PC-3 (cell line): Measurements from ENCODE around the gene LRRC37B. TPM values are rescaled to one million over a fixed set of nuclear protein-coding genes. Genes with fewer than 3 reads are reported as not detected.
"Not testable (repeated sequence)": the region's sequence is repeated elsewhere in the genome, so short reads cannot be mapped to it uniquely, and the experiment has no call there.

ENCODE experiments used
- ATAC-seq: fragments of 200-7000 bp; cut with Tn5 transposase; 2 replicates; pipeline ENCODE4 v1.9.1; 2020; ENCODE audit warnings: mild to moderate bottlenecking, moderate library complexity
- BruUV-seq: library from RNA; stranded (reverse); fragments of 400-500 nt; replicated peaks from 2 replicates; lab custom pipeline; 2021; lab: Mats Ljungman, UMichigan
- CTCF ChIA-PET: fragments of 300-600 bp; sonication (Branson Sonifier 250); formaldehyde crosslinking; loops from one replicate; lab custom pipeline; 2022; ENCODE audit warnings: antibody characterized with exemption; lab: Charles Lee
- POLR2A ChIA-PET: fragments of 300-600 bp; sonication (Branson Sonifier 250); formaldehyde crosslinking; loops from one replicate; lab custom pipeline; 2022; ENCODE audit warnings: antibody characterized with exemption; ENCODE audit not compliant: unreplicated experiment; lab: Charles Lee
- DNase-seq: peaks from one replicate; pipeline ENCODE4 v3.0.0-alpha.2; 2015
- H2AFZ ChIP-seq: fragments of 300-600 bp; sonication (generic); 2 replicates; pipeline ENCODE4 v1.6.0; 2016; ENCODE audit warnings: antibody characterized with exemption, low read length
- H3F3A ChIP-seq: fragments of 300-600 bp; sonication (generic); one replicate; pipeline ENCODE4 v1.6.0; 2017; ENCODE audit warnings: antibody characterized with exemption, low read length, control low read depth, mild to moderate bottlenecking; ENCODE audit not compliant: unreplicated experiment
- H3K27ac ChIP-seq: fragments of 300-600 bp; sonication (generic); 2 replicates; pipeline ENCODE4 v1.5.1; 2016; ENCODE audit warnings: mild to moderate bottlenecking, low read length
- H3K27me3 ChIP-seq: fragments of 300-600 bp; sonication (generic); 2 replicates; pipeline ENCODE4 v1.6.1; 2016; ENCODE audit warnings: low read length, mixed read lengths
- H3K36me3 ChIP-seq: fragments of 300-600 bp; sonication (generic); 2 replicates; pipeline ENCODE4 v1.6.1; 2016; ENCODE audit warnings: low read depth, mixed run types, low read length, mixed read lengths
- H3K4me1 ChIP-seq: fragments of 300-600 bp; sonication (generic); 2 replicates; pipeline ENCODE4 v1.5.1; 2016; ENCODE audit warnings: low read length; ENCODE audit not compliant: insufficient read depth
- H3K4me2 ChIP-seq: fragments of 300-600 bp; sonication (generic); 2 replicates; pipeline ENCODE4 v1.6.0; 2016; ENCODE audit warnings: low read length
- H3K4me3 ChIP-seq: fragments of 300-600 bp; sonication (generic); 2 replicates; pipeline ENCODE4 v1.5.1; 2016; ENCODE audit warnings: mild to moderate bottlenecking, low read length, mixed read lengths
- H3K79me2 ChIP-seq: fragments of 300-600 bp; sonication (generic); 2 replicates; pipeline ENCODE4 v1.6.1; 2017; ENCODE audit warnings: low read length, mixed read lengths
- H3K9ac ChIP-seq: fragments of 300-600 bp; sonication (generic); 2 replicates; pipeline ENCODE4 v1.6.0; 2016; ENCODE audit warnings: mild to moderate bottlenecking, low read length
- H3K9me2 ChIP-seq: fragments of 300-600 bp; sonication (generic); replicated peaks from 2 replicates; pipeline ENCODE4 v1.6.1; 2016; ENCODE audit warnings: mixed run types, low read length, mixed read lengths
- H3K9me3 ChIP-seq: fragments of 300-600 bp; sonication (generic); 2 replicates; pipeline ENCODE4 v1.6.1; 2016; ENCODE audit warnings: low read length, mixed read lengths
- H4K20me1 ChIP-seq: fragments of 300-600 bp; sonication (generic); 2 replicates; pipeline ENCODE4 v1.6.1; 2016; ENCODE audit warnings: low read length, mixed read lengths
- intact Hi-C: fragments of 100-400 bp; cut with micrococcal nuclease; formaldehyde crosslinking; loops from 2 replicates; pipeline ENCODE4 v1.9.0; 2023
- total RNA-seq: library from RNA; depleted of rRNA; stranded (reverse); fragments of >200 nt; gene quantifications from 2 replicates; pipeline ENCODE4 v1.2.3, GENCODE V29; 2014

The LRRC37B gene
- total RNA-seq, 1 experiment from 2014 or later: 7.4 TPM

GRCh38 chr17:32079753-32080152 is 72.6 kb downstream of the LRRC37B start:
- POLR2A ChIA-PET, H3K36me3 ChIP-seq, H3K79me2 ChIP-seq, H3K27me3 ChIP-seq, H3F3A ChIP-seq, ATAC-seq, CTCF ChIA-PET, H2AFZ ChIP-seq, H3K9ac ChIP-seq, H3K9me2 ChIP-seq, H3K4me3 ChIP-seq, BruUV-seq, H3K4me1 ChIP-seq, H3K27ac ChIP-seq, H3K9me3 ChIP-seq, H3K4me2 ChIP-seq, H4K20me1 ChIP-seq, intact Hi-C loops, DNase-seq: not testable (repeated sequence)

DNA sequence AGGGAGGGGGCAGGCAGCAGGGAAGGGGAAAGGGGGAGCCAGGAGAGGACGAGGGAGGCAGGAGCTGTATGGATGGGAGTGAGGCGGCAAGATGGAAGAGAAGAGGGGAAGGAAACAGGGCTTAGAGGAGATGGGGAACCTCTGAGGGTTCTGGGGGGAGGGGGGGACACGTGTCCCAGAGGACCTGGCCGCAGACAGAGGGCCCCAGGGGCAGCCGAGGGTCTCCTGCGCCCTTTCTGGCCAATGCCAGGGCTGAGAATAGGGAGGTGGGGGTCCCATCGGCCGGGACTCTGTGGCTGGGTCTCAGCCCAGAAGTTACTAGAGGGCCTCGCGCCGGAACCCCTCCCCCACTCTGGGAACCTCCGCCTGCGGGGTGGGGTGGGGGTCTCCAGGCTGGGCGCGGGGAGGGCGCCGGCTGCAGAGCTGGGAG is 76.4 kb downstream of the LRRC37B start:
- H3K4me1 ChIP-seq, H3K27ac ChIP-seq, CTCF ChIA-PET, intact Hi-C loops, POLR2A ChIA-PET, H4K20me1 ChIP-seq, H3K9me2 ChIP-seq, DNase-seq, H3K27me3 ChIP-seq, H3K36me3 ChIP-seq, H3F3A ChIP-seq, H3K79me2 ChIP-seq, H3K9me3 ChIP-seq, BruUV-seq: not testable (repeated sequence)
- peak overlapping the region; percentile 67 for H3K4me2 ChIP-seq
- H3K4me3 ChIP-seq: peak overlapping the region; percentile 57
- 0 out of 2 replicates have a peak overlapping the region, but pooled peaks have one; percentile 27 for H3K9ac ChIP-seq
- H2AFZ ChIP-seq: 0 out of 2 replicates have a peak overlapping the region, but pooled peaks have one; percentile 55
- peak; percentile 20 for ATAC-seq

DNA sequence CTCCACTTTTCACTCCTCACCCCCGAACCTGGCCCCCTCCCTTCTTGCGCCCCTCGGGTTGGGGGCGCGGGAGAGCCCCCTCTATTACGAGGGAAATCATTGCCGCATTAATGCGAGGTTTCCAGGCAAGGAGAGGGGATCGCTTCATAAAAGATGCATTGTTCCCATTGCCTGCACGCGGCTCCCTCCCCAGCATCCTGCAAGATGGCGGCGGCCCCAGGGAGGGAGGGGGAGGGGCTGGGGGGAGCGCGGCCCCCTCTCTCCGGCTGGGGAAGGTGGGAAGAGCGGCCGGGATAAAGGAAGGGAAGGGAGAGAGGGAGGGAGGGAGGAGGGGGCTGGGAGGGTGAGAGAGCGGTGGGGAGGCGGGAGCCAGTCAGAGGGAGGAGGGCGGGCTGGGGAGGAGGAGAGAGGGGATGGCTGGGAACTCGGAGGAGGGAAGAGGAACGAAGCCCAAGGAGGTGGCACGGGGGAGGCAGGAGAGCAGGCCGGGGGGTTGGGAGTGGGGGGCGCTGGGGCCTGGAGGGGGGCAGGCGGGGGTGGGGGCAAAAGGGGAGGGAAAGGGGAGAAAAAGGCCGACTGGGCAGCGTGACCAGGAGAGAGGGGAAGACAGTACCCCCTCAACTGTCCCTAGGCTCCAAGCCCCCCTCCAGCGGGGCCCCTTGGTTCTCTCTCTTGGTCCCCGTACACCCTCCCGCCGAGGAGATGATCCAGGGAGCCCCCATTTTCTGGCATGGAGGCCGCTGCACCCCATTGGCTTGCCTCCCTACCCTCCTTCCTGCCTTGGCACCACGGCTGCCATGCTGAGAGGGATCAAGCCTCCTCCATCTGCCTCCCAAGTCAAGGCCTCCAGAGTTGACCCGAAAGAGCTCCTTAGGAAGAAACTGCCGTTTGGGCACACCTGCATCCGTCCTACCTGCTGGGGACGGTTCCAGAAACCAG is 77.1 kb downstream of the LRRC37B start:
- 0 out of 2 replicates have a peak overlapping the region, but pooled peaks have one; percentile 27 for H3K9ac ChIP-seq
- H3K27ac ChIP-seq, H3K27me3 ChIP-seq, DNase-seq, H3K4me1 ChIP-seq, H3K79me2 ChIP-seq, BruUV-seq, H3K9me3 ChIP-seq, H3F3A ChIP-seq, intact Hi-C loops, H3K36me3 ChIP-seq, CTCF ChIA-PET, H4K20me1 ChIP-seq, H3K9me2 ChIP-seq, POLR2A ChIA-PET: not testable (repeated sequence)
- ATAC-seq: peak; percentile 54
- 0 out of 2 replicates have a peak overlapping the region, but pooled peaks have one; percentile 55 for H2AFZ ChIP-seq
- H3K4me2 ChIP-seq: peak overlapping the region; percentile 67
- H3K4me3 ChIP-seq: peak overlapping the region; percentile 57

GRCh38 chr17:32084942-32085829 is 78.0 kb downstream of the LRRC37B start:
- H3K4me1 ChIP-seq, H4K20me1 ChIP-seq, H3K9me2 ChIP-seq, H3K9ac ChIP-seq, intact Hi-C loops, H3K9me3 ChIP-seq, H3K27ac ChIP-seq, H3K27me3 ChIP-seq, ATAC-seq, H3K4me3 ChIP-seq, H3F3A ChIP-seq, DNase-seq, CTCF ChIA-PET, H2AFZ ChIP-seq, POLR2A ChIA-PET, H3K36me3 ChIP-seq, BruUV-seq, H3K4me2 ChIP-seq, H3K79me2 ChIP-seq: not testable (repeated sequence)

GRCh38 chr17:32086833-32087232 is 79.7 kb downstream of the LRRC37B start:
- H3K27me3 ChIP-seq, H3F3A ChIP-seq, H2AFZ ChIP-seq, H3K9me2 ChIP-seq, H3K4me1 ChIP-seq, H3K79me2 ChIP-seq, H3K4me2 ChIP-seq, H3K9me3 ChIP-seq, H3K27ac ChIP-seq, CTCF ChIA-PET, BruUV-seq, ATAC-seq, H3K36me3 ChIP-seq, intact Hi-C loops, DNase-seq, POLR2A ChIA-PET, H3K4me3 ChIP-seq, H4K20me1 ChIP-seq, H3K9ac ChIP-seq: not testable (repeated sequence)

DNA sequence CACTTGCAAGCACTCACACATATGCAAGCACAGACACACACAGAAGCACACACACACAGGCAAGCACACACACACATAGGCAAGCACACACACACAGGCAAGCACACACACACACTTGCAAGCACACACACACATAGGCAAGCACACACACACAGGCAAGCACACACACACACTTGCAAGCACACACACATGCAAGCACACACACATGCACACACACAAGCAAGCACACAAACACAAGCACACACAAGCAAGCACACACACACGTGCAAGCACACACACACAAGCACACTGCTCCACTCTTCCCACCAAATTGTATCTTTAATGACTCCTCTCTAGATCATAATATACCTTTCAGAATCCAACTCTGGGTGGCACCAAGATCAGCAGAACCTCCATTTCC is 84.9 kb downstream of the LRRC37B start:
- H3K9ac ChIP-seq, CTCF ChIA-PET, H3K9me3 ChIP-seq, H2AFZ ChIP-seq, H3K79me2 ChIP-seq, ATAC-seq, H3K9me2 ChIP-seq, H3K27ac ChIP-seq, POLR2A ChIA-PET, DNase-seq, H3K36me3 ChIP-seq, H3K4me2 ChIP-seq, H3F3A ChIP-seq, H3K4me1 ChIP-seq, H4K20me1 ChIP-seq, BruUV-seq, H3K27me3 ChIP-seq, intact Hi-C loops, H3K4me3 ChIP-seq: not testable (repeated sequence)
